ENCODE data around the gene THAP4. TPM values are rescaled to one million over a fixed set of nuclear protein-coding genes. Genes with fewer than 3 reads are reported as not detected.

The THAP4 gene, protein sequence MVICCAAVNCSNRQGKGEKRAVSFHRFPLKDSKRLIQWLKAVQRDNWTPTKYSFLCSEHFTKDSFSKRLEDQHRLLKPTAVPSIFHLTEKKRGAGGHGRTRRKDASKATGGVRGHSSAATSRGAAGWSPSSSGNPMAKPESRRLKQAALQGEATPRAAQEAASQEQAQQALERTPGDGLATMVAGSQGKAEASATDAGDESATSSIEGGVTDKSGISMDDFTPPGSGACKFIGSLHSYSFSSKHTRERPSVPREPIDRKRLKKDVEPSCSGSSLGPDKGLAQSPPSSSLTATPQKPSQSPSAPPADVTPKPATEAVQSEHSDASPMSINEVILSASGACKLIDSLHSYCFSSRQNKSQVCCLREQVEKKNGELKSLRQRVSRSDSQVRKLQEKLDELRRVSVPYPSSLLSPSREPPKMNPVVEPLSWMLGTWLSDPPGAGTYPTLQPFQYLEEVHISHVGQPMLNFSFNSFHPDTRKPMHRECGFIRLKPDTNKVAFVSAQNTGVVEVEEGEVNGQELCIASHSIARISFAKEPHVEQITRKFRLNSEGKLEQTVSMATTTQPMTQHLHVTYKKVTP
- total RNA-seq (10 to 100 TPM; 36.3 to 36.5 TPM), polyA plus RNA-seq (ENCODE audit: insufficient read length in 6 of 6) (10 to 100 TPM; 40.3 to 48.4 (median 43.5) TPM)
- long read RNA-seq, donor 1, transcript THAP4-204 (6 exons, 2,367 nt) = major isoform, 12 of 30 reads
- long read RNA-seq, donor 1, partial matches to known transcripts = 17 of 30 reads
- long read RNA-seq, donor 1, other reads (novel, unspliced or antisense) = 0 of 30 reads
- long read RNA-seq, donor 2, transcript THAP4-202 (5 exons, 785 nt) = minor isoform, 5 of 38 reads
- long read RNA-seq, donor 2, transcript THAP4-204 (6 exons, 2,367 nt) = major isoform, 10 of 38 reads
- long read RNA-seq, donor 2, partial matches to known transcripts = 22 of 38 reads
- long read RNA-seq, donor 2, other reads (novel, unspliced or antisense) = 0 of 38 reads
- long read RNA-seq, donor 3, transcript THAP4-204 (6 exons, 2,367 nt) = major isoform, 5 of 5 reads
- long read RNA-seq, donor 3, partial matches to known transcripts = 0 of 5 reads
- long read RNA-seq, donor 3, other reads (novel, unspliced or antisense) = 0 of 5 reads
- long read RNA-seq, donor 4, transcript THAP4-204 (6 exons, 2,367 nt) = major isoform, 10 of 19 reads
- long read RNA-seq, donor 4, partial matches to known transcripts = 4 of 19 reads
- long read RNA-seq, donor 4, other reads (novel, unspliced or antisense) = 1 of 19 reads
- long read RNA-seq, donor 5, transcript THAP4-204 (6 exons, 2,367 nt) = major isoform, 6 of 16 reads
- long read RNA-seq, donor 5, partial matches to known transcripts = 7 of 16 reads
- long read RNA-seq, donor 5, other reads (novel, unspliced or antisense) = 0 of 16 reads
- long read RNA-seq, donor 6, transcript THAP4-202 (5 exons, 785 nt) = major isoform, 5 of 24 reads
- long read RNA-seq, donor 6, partial matches to known transcripts = 12 of 24 reads
- long read RNA-seq, donor 6, other reads (novel, unspliced or antisense) = 0 of 24 reads
- long read RNA-seq, donor 7, transcript THAP4-204 (6 exons, 2,367 nt) = major isoform, 12 of 14 reads
- long read RNA-seq, donor 7, partial matches to known transcripts = 0 of 14 reads
- long read RNA-seq, donor 7, other reads (novel, unspliced or antisense) = 0 of 14 reads
- long read RNA-seq, donor 8, transcript THAP4-204 (6 exons, 2,367 nt) = major isoform, 11 of 17 reads
- long read RNA-seq, donor 8, partial matches to known transcripts = 5 of 17 reads
- long read RNA-seq, donor 8, other reads (novel, unspliced or antisense) = 0 of 17 reads
- long read RNA-seq, donor 9 = 0 reads
- long read RNA-seq, donor 10, transcript THAP4-204 (6 exons, 2,367 nt) = major isoform, 9 of 13 reads
- long read RNA-seq, donor 10, partial matches to known transcripts = 0 of 13 reads
- long read RNA-seq, donor 10, other reads (novel, unspliced or antisense) = 1 of 13 reads
- long read RNA-seq, donor 11, partial matches to known transcripts = 18 of 22 reads
- long read RNA-seq, donor 11, other reads (novel, unspliced or antisense) = 0 of 22 reads
- long read RNA-seq, donor 12, transcript THAP4-204 (6 exons, 2,367 nt) = major isoform, 9 of 22 reads
- long read RNA-seq, donor 12, partial matches to known transcripts = 5 of 22 reads
- long read RNA-seq, donor 12, other reads (novel, unspliced or antisense) = 7 of 22 reads

DNA sequence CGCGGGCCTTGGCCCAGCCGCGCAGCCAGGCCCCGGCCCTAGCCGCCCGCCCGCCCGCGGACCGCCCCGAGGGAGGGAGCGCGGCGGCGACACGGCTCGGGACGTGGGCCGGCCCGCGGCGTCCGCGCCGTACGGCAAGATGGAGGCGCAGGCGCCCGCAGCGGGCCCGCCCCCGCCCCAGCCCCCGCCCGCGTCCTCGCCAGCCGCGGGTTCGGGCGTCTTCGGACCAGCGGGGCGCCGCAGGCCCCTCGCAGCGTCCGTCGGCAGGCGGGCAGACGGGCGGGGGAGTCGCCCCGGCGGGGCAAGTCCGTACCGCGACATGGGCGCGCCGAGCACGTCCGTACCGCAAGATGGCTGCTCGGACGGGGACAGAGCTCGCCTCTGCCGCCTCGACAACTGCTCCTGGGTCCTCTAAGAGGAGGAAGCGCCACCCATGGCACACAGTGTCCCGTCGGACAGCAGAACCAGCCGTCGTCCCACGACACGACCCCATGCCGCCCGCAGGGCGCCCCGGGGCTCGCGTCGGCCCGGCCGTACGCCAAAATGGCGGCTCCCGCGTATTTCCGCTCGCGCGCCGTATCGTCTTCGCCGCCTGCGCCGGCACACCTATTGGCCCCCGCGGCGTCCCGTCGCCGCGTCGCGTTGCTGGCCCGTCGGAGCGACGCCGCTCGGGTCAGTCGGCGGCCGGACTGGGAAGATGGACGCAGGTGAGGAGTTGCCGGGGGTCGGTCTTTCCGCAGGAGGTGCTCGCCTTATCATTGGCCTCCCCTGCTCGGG lies at the start of gene THAP4, which contains the start of gene ATG4B:
TSS of gene THAP4 (minus strand) at position 141 of the 777 bp plus-strand sequence. CDS start 141 bp downstream, outside the sequence.
TSS of gene ATG4B (plus strand) at position 676 of the 777 bp plus-strand sequence. CDS start at position 698, 22 bp downstream.
- Histone ChIP-seq H3K36me3 (peaks cover 0 to 21% of the 10 kb centered on the region in 2 donors), H3K9me3 (no peaks in the 10 kb centered on the region), H3K4me3 (peak within 1 kb of the TSS; percentile 71 to 85), H3K27me3 (no peaks in the 10 kb centered on the region), H3K27ac (peak within 1 kb of the TSS; percentile 98 to 99), H3K4me1 (peaks cover 20 to 45% of the 10 kb centered on the region in 2 donors)
- intact Hi-C loops (cut with DNase I) = no loop called here
- ATAC-seq = peak; percentile 92
- TF ChIP-seq, protein P1, sequence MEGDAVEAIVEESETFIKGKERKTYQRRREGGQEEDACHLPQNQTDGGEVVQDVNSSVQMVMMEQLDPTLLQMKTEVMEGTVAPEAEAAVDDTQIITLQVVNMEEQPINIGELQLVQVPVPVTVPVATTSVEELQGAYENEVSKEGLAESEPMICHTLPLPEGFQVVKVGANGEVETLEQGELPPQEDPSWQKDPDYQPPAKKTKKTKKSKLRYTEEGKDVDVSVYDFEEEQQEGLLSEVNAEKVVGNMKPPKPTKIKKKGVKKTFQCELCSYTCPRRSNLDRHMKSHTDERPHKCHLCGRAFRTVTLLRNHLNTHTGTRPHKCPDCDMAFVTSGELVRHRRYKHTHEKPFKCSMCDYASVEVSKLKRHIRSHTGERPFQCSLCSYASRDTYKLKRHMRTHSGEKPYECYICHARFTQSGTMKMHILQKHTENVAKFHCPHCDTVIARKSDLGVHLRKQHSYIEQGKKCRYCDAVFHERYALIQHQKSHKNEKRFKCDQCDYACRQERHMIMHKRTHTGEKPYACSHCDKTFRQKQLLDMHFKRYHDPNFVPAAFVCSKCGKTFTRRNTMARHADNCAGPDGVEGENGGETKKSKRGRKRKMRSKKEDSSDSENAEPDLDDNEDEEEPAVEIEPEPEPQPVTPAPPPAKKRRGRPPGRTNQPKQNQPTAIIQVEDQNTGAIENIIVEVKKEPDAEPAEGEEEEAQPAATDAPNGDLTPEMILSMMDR (IDR thresholded peaks at IDR 0.05) = no peak
- DNase-seq = peak; percentile 88 to 97 (median 94)

DNA sequence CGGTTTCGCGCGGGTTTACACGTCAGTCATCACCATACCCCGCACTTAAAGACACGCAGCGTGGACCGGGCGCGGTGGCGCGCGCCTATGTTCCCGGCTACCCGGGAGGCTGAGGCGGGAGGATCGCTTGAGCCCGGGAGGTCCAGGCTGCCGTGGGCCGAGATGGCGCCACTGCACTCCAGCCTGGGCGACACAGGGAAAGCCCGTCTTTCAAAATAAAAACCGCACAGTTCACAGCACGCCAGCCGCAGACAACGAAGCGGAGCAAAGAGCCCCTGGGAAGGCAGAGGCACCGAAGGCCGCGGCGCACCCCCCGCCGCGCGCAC lies 49.3 kb upstream of the THAP4 start:
- Histone ChIP-seq H3K36me3 (peaks cover 0 to 28% of the 10 kb centered on the region in 2 donors), H3K9me3 (no peaks in the 10 kb centered on the region), H3K4me3 (peak overlapping the region; percentile 98 to 99), H3K27me3 (no peaks in the 10 kb centered on the region), H3K4me1 (peaks cover 6 to 39% of the 10 kb centered on the region in 2 donors), H3K27ac (peak overlapping the region in 1 of 2 donors; percentile 93)
- DNase-seq (peak in 1 of 4 donors; percentile 84), ATAC-seq (peak; percentile 3)
- TF ChIP-seq, protein P1 (IDR thresholded peaks at IDR 0.05) = no peak
- intact Hi-C loops (cut with DNase I) = no loop called here

DNA sequence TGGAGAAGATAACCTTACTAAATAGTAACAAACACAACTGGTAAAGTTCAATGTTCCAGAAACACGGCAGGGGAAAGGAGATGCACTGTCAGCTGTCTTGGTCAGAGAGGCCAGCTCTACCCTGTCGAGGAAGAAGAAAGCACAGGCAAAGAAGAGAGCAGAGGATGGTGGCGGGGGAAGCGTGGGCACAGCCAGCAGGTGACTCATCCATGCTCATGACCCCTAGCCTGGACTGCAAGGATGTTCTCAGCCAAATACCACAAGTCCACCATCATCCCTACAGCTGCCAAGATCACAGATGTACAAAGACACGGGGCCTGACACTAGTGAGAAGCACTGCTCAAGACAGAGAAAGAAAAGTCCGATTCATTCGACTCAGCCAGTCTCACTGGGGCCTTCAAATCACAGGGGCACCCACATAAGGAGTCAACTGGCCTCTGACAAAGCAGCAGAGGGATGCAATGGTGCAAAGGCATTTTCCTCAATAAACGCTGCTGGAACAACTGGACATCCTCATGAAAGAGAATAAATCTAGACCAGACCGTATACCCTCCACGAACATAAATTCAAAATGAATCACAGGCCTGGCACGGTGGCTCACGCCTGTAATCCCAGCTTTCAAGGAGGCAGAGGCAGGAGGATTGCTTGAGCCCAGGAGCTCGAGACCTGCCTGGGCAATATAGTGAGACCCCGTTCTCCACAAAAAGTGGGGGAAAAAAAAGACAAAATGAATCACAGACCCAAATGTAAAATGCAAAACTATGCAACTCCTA lies 44.1 kb upstream of the THAP4 start:
- ATAC-seq = peak; percentile 53

More for the DNA sequence above, 44.1 kb upstream of the THAP4 start:
- TF ChIP-seq, protein P1 (IDR thresholded peaks at IDR 0.05) = no peak
- Histone ChIP-seq H3K27me3 (no peaks in the 10 kb centered on the region), H3K9me3 (no peaks in the 10 kb centered on the region), H3K4me3 (no peak overlapping the region), H3K36me3 (peaks cover 0 to 54% of the 10 kb centered on the region in 2 donors), H3K27ac (no peak overlapping the region), H3K4me1 (peaks cover 0 to 8% of the 10 kb centered on the region in 2 donors)
- peak in 1 of 4 donors; percentile 24 for DNase-seq
- intact Hi-C loops (cut with DNase I) = no loop called here
